Aorta (tissue), 5 donors: Measurements from ENCODE around the gene ZHX3. TPM values are rescaled to one million over a fixed set of nuclear protein-coding genes. Genes with fewer than 3 reads are reported as not detected.
A peak's percentile ranks its signal among the peaks of the same experiment; 100 is the strongest.

ENCODE experiments used
- ATAC-seq: fragments of 200-7000 bp; cut with Tn5 transposase; one replicate; pipeline ENCODE4 v1.9.1; 2022; ENCODE audit warnings: moderate library complexity; ENCODE audit not compliant: low FRiP score
- DNase-seq, 2 donors: peaks; one replicate each; pipeline ENCODE4 v3.0.0-alpha.2; 2020
- H3K27ac ChIP-seq, 2 donors: one replicate each; pipeline ENCODE4 v1.5.1; 2013; ENCODE audit warnings: low read length in 2 of 2, mild to moderate bottlenecking in 2 of 2, moderate library complexity in 2 of 2, control low read depth in 1 of 2, inconsistent platforms in 1 of 2, low read depth in 1 of 2
- H3K27me3 ChIP-seq, 2 donors: one replicate each; pipeline ENCODE4 v1.6.1; 2013; ENCODE audit warnings: control low read depth in 1 of 2, low read length in 1 of 2, mild to moderate bottlenecking in 1 of 2, moderate library complexity in 1 of 2; ENCODE audit not compliant: insufficient read depth in 2 of 2, control insufficient read depth in 1 of 2
- H3K36me3 ChIP-seq, 2 donors: one replicate each; pipeline ENCODE4 v1.6.1; 2013; ENCODE audit warnings: control low read depth in 1 of 2, low read length in 1 of 2, mild to moderate bottlenecking in 1 of 2; ENCODE audit not compliant: insufficient read depth in 2 of 2, control insufficient read depth in 1 of 2
- H3K4me1 ChIP-seq, 2 donors: one replicate each; pipeline ENCODE4 v1.6.1; 2013; ENCODE audit warnings: low read length in 2 of 2, control low read depth in 1 of 2, mild to moderate bottlenecking in 1 of 2, moderate library complexity in 1 of 2; ENCODE audit not compliant: insufficient read depth in 2 of 2, control insufficient read depth in 1 of 2
- H3K4me3 ChIP-seq, 2 donors: one replicate each; pipeline ENCODE4 v1.5.1; 2013; ENCODE audit warnings: low read length in 2 of 2, control low read depth in 1 of 2, mild to moderate bottlenecking in 1 of 2
- H3K9me3 ChIP-seq: one replicate; pipeline ENCODE4 v1.6.1; 2013; ENCODE audit warnings: mild to moderate bottlenecking, low read length; ENCODE audit not compliant: control insufficient read depth
- WGBS, 2 donors: extraction: QIAGEN DNeasy Blood & Tissue Kit; methylation state at CpG; one replicate each; pipeline ENCODE4 v1.1.7; 2013; 5-methylcytosine and 5-hydroxymethylcytosine counted together
- intact Hi-C, 2 donors: fragments of 100-400 bp; cut with DNase I; formaldehyde crosslinking; loops; one replicate each; pipeline versions ENCODE4 v1.14.2 to v1.15.0; 2022
- polyA plus RNA-seq, 2 donors: library from polyadenylated mRNA; stranded (reverse); fragments of 200-250 nt; gene quantifications; one replicate each; pipeline ENCODE4 v1.2.3, GENCODE V29; 2013
- total RNA-seq, 2 donors: library from RNA; stranded (reverse); fragmentation: NEBNext Ultra II Directional; extraction: Animal tissue kit (Norgen Biotek cat#: 25700); gene quantifications; one replicate each; pipeline ENCODE4 v1.2.1, GENCODE V29; 2021
- donor health status: healthy with polysubstance abuse.
- donor health status: Bipolar disorder and iron deficiency.
- donor health status: DM: no; HTN: no; CAD: no.
- donor health status: DM: no; HTN: no; CAD: no.
- donor health status: DM: yes; HTN: yes; CAD: no.

ZHX3 gene
- total and polyA plus RNA-seq, 4 donors, result 11.0 to 98.6 (median 38.8) TPM

DNA sequence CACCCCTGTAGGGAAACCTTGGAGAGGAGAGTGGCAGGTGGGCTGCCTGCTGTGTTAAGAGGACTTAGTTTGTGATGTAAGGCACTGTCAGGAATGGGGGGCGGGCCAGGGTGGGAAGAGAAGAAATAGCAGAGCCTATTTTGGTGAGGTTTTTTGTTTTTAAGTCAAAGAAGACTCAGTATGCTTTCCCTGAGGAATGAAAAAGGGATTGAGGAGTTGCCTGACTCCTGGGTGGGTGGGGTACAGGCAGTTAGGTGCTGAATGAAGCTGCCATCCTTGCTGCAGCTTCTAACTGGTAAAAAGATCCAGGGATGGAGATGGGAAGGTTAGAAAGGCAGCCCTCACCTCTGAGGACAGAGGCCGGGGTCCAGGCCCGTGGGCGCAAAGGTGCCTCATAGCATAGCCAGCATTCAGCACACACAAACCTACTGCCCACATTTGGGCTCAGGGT, 142.3 kb downstream of the ZHX3 start:
- intact Hi-C loops, result loop anchor here in 1 of 2 donors (2.0 to 10.0 kb wide), 4 partner anchors 72 to 240 kb away; partner anchors contain the start of gene ZHX3
- Histone ChIP-seq H3K4me1 (peaks cover 6 to 7% of the 10 kb centered on the region in 2 donors), H3K27ac (peak overlapping the region; percentile 68 to 87), H3K4me3 (no peak overlapping the region), H3K9me3 (no peaks in the 10 kb centered on the region), H3K36me3 (peaks cover 0 to 2% of the 10 kb centered on the region in 2 donors), H3K27me3 (no peaks in the 10 kb centered on the region)
- no peak for ATAC-seq
- WGBS, 2 donors, result 78 to 84% methylated on average over 4 of the region's 4 CpGs
- no peak for DNase-seq

GRCh38 chr20:41174782-41175181, 142.7 kb downstream of the ZHX3 start:
- DNase-seq, result peak in 1 of 2 donors; percentile 67
- peaks cover 6 to 7% of the 10 kb centered on the region in 2 donors for H3K4me1 ChIP-seq
- H3K27me3 ChIP-seq, result no peaks in the 10 kb centered on the region
- H3K36me3 ChIP-seq, result peaks cover 0 to 2% of the 10 kb centered on the region in 2 donors
- no peak overlapping the region for H3K4me3 ChIP-seq
- 0 to 8% methylated on average over 2 of the region's 2 CpGs for WGBS, 2 donors
- H3K27ac ChIP-seq, result peak overlapping the region; percentile 68 to 87
- ATAC-seq, result no peak
- intact Hi-C loops, result loop anchor here (2.0 to 10.0 kb wide), 5 partner anchors 73 to 240 kb away; partner anchors contain the start of gene ZHX3 (in 1 of the 2)
- H3K9me3 ChIP-seq, result no peaks in the 10 kb centered on the region

- intact Hi-C loops, result loop anchor here (2.0 to 10.0 kb wide), 3 partner anchors 164 to 240 kb away; no protein-coding TSS in a partner anchor
- Histone ChIP-seq H3K4me3 (no peak overlapping the region), H3K27ac (peak overlapping the region; percentile 68 to 87), H3K4me1 (peaks cover 6 to 7% of the 10 kb centered on the region in 2 donors), H3K36me3 (peaks cover 0 to 2% of the 10 kb centered on the region in 2 donors), H3K9me3 (no peaks in the 10 kb centered on the region), H3K27me3 (no peaks in the 10 kb centered on the region)
- ATAC-seq (no peak), DNase-seq (peak in 1 of 2 donors; percentile 59)
- 90 to 95% methylated on average over 10 of the region's 10 CpGs for WGBS, 2 donors
Measured at GRCh38 chr20:41174373-41174772, 143.2 kb downstream of the ZHX3 start.

- Histone ChIP-seq H3K27ac (peak overlapping the region; percentile 23 to 87), H3K36me3 (peaks cover 0 to 6% of the 10 kb centered on the region in 2 donors), H3K4me1 (peaks cover 5% of the 10 kb centered on the region in 2 donors), H3K27me3 (no peaks in the 10 kb centered on the region), H3K9me3 (no peaks in the 10 kb centered on the region), H3K4me3 (no peak overlapping the region)
- ATAC-seq (no peak), DNase-seq (peak in 1 of 2 donors; percentile 69)
- 87 to 88% methylated on average over 13 of the region's 13 CpGs for WGBS, 2 donors
- intact Hi-C loops, result loop anchor here (1.0 to 10.0 kb wide), 4 partner anchors 165 to 241 kb away; no protein-coding TSS in a partner anchor
Measured at GRCh38 chr20:41173791-41174341, 143.7 kb downstream of the ZHX3 start.

DNA sequence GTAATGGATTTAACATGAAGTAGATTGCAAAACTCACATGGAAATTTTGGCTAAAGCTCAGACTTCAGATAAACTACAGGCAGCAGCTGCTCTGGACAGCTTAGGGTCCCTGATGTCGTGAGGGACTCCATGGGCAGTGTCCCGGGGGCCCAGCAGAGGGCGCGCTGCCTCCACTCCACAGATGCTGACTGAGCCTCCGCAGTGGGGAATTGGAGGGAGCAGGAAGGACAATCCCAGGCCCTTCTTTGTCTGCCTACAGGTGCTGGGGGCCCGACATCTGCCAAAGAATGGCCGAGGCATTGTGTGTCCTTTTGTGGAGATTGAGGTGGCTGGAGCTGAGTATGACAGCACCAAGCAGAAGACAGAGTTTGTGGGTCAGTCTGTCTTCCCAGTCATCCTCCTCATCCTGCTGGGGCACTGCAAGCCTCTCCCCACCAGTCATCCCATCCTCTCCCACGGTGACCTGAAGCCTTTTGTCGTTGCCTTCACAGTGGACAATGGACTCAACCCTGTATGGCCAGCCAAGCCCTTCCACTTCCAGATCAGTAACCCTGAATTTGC, 144.3 kb downstream of the ZHX3 start:
- intact Hi-C loops, result loop anchor here (1.0 to 10.0 kb wide), 3 partner anchors 166 to 242 kb away; no protein-coding TSS in a partner anchor
- Histone ChIP-seq H3K4me3 (no peak overlapping the region), H3K9me3 (no peaks in the 10 kb centered on the region), H3K4me1 (peaks cover 5% of the 10 kb centered on the region in 2 donors), H3K36me3 (peaks cover 0 to 6% of the 10 kb centered on the region in 2 donors), H3K27ac (peak overlapping the region; percentile 23 to 87), H3K27me3 (no peaks in the 10 kb centered on the region)
- 11 to 15% methylated on average over 9 of the region's 9 CpGs for WGBS, 2 donors
- DNase-seq, result peak; percentile 87 to 95
- ATAC-seq, result peak; percentile 92

DNA sequence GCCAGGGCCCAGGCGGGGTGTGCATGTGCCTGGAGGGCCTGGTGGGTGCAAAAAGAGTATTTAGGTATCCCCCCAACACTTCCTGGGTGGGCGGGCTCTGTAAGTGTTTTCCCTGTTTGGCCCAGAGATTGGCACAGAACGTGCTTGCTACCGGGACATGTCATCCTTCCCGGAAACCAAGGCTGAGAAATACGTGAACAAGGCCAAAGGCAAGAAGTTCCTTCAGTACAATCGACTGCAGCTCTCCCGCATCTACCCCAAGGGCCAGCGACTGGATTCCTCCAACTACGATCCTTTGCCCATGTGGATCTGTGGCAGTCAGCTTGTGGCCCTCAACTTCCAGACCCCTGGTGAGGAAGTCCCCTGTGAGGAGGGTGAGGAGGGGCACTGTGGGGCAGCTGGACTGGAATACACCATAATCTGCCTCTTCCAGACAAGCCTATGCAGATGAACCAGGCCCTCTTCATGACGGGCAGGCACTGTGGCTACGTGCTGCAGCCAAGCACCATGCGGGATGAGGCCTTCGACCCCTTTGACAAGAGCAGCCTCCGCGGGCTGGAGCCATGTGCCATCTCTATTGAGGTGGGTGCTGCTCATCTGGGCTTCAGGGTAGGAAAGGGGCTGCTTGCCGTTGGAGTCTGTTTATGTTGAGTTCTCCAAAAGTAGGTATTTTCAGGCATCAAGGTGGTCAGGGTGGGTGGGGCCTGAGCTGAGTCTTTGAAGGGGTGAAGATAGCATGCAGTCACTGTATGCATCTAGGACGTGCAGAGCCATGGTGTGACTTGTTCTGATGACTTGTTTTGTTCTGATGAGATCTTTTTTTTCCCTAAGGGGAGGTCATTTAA, 145.0 kb downstream of the ZHX3 start:
- Histone ChIP-seq H3K27me3 (no peaks in the 10 kb centered on the region), H3K27ac (peak overlapping the region in 1 of 2 donors; percentile 35), H3K4me3 (no peak overlapping the region), H3K9me3 (no peaks in the 10 kb centered on the region), H3K4me1 (peaks cover 5% of the 10 kb centered on the region in 2 donors), H3K36me3 (peaks cover 0 to 6% of the 10 kb centered on the region in 2 donors)
- ATAC-seq (peak; percentile 5), DNase-seq (peak in 1 of 2 donors; percentile 74)
- intact Hi-C loops, result loop anchor here (1.0 to 10.0 kb wide), 3 partner anchors 167 to 242 kb away; no protein-coding TSS in a partner anchor
- 52 to 58% methylated on average over 18 of the region's 18 CpGs for WGBS, 2 donors

DNA sequence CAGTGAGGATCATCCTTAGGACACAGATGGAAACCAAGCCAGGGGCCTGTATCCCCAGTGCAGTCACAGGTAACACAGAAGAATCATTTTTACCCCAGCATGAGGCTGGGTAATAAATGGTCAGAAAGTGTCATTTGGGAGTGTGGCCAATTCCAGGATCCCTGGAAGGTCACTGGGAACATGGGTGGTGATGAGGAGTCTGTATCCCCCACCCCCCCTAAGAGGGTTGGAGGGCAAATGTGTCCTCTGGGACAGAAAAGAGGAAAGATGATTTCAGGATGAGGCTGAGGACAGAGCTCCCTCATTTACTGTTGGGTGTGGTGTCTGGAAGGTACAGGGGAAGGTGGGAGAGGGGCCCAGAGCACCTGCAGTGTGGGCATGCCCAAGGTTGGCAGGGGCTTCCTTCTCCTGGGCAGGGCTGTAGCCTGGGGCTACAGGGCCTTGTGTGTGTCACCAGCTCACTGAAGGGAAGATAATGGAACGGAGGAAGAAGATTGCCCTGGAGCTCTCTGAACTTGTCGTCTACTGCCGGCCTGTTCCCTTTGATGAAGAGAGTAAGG, 145.7 kb downstream of the ZHX3 start:
- no peak for ATAC-seq

More for the DNA sequence above, 145.7 kb downstream of the ZHX3 start:
- peak in 1 of 2 donors; percentile 24 for DNase-seq
- Histone ChIP-seq H3K4me1 (peaks cover 5% of the 10 kb centered on the region in 2 donors), H3K9me3 (no peaks in the 10 kb centered on the region), H3K27me3 (no peaks in the 10 kb centered on the region), H3K27ac (peak overlapping the region in 1 of 2 donors; percentile 35), H3K4me3 (no peak overlapping the region), H3K36me3 (peaks cover 0 to 6% of the 10 kb centered on the region in 2 donors)
- WGBS, 2 donors, result 68 to 69% methylated on average over 3 of the region's 3 CpGs
- intact Hi-C loops, result loop anchor here (5.0 to 10.0 kb wide), 2 partner anchors 240 to 243 kb away; no protein-coding TSS in a partner anchor
